Neural cell (in vitro differentiated cells): Measurements from ENCODE around the gene CXCL1. TPM values are rescaled to one million over a fixed set of nuclear protein-coding genes. Genes with fewer than 3 reads are reported as not detected.

ENCODE experiments used
- H2AFZ ChIP-seq: fragments of 200-600, 300-800 bp; sonication (generic), shearing (Covaris generic); 2 replicates; pipeline ENCODE4 v1.6.0; 2014; ENCODE audit warnings: low read depth, mild to moderate bottlenecking, antibody characterized with exemption, low read length, moderate library complexity
- H3F3A ChIP-seq: fragments of 200-600 bp; shearing (Covaris generic); 2 replicates; pipeline ENCODE4 v1.6.1; 2016; ENCODE audit warnings: mild to moderate bottlenecking, moderate library complexity, mixed read lengths, antibody characterized with exemption, low read length; ENCODE audit not compliant: insufficient read depth, poor library complexity, severe bottlenecking
- H3K27ac ChIP-seq: fragments of 200-600, 300-800 bp; sonication (generic), shearing (Covaris generic); 2 replicates; pipeline ENCODE4 v1.5.1; 2014; ENCODE audit warnings: mild to moderate bottlenecking, low read length, moderate library complexity
- H3K27me3 ChIP-seq: fragments of 300-800, 200-600 bp; sonication (generic), shearing (Covaris generic); 2 replicates; pipeline ENCODE4 v1.6.0; 2014; ENCODE audit warnings: mild to moderate bottlenecking, low read depth, low read length, moderate library complexity; ENCODE audit not compliant: insufficient read depth
- H3K36me3 ChIP-seq: fragments of 300-800, 200-600 bp; sonication (generic), shearing (Covaris generic); 2 replicates; pipeline ENCODE4 v1.5.1; 2014; ENCODE audit warnings: mild to moderate bottlenecking, antibody characterized with exemption, low read length, moderate library complexity; ENCODE audit not compliant: insufficient read depth
- H3K4me2 ChIP-seq: fragments of 300-800, 200-600 bp; sonication (generic), shearing (Covaris generic); 2 replicates; pipeline ENCODE4 v1.6.0; 2014; ENCODE audit warnings: mild to moderate bottlenecking, low read length
- H3K4me3 ChIP-seq: fragments of 300-800, 200-600 bp; sonication (generic), shearing (Covaris generic); 2 replicates; pipeline ENCODE4 v1.5.1; 2014; ENCODE audit warnings: mild to moderate bottlenecking, low read length, moderate library complexity
- H3K79me2 ChIP-seq: fragments of 200-600 bp; shearing (Covaris generic); replicated peaks from 2 replicates; pipeline ENCODE4 v1.6.0; 2014; ENCODE audit warnings: mild to moderate bottlenecking, low read length, moderate library complexity; ENCODE audit not compliant: insufficient read depth
- H3K9ac ChIP-seq: fragments of 300-800, 200-600 bp; sonication (generic), shearing (Covaris generic); 2 replicates; pipeline ENCODE4 v1.6.1; 2016; ENCODE audit warnings: mild to moderate bottlenecking, low read length, mixed read lengths
- H3K9me2 ChIP-seq: fragments of 200-600 bp; shearing (Covaris generic); 2 replicates; pipeline ENCODE4 v1.6.1; 2016; ENCODE audit warnings: mild to moderate bottlenecking, low read length, mixed read lengths; ENCODE audit not compliant: insufficient read depth
- H3K9me3 ChIP-seq: fragments of 200-600, 300-800 bp; sonication (generic), shearing (Covaris generic); 2 replicates; pipeline ENCODE4 v1.6.1; 2016; ENCODE audit warnings: mild to moderate bottlenecking, mixed run types, low read length, moderate library complexity, mixed read lengths
- H4K20me1 ChIP-seq: fragments of 200-600 bp; shearing (Covaris generic); 2 replicates; pipeline ENCODE4 v1.6.1; 2016; ENCODE audit warnings: mild to moderate bottlenecking, mixed run types; ENCODE audit not compliant: insufficient read depth
- EZH2 ChIP-seq: fragments of 200-600, 300-800 bp; shearing (Covaris generic), sonication (generic); IDR thresholded peaks from 2 replicates; pipeline ENCODE4 v1.6.1; 2014; ENCODE audit warnings: antibody characterized with exemption, low read length, borderline replicate concordance, mild to moderate bottlenecking; ENCODE audit not compliant: insufficient read depth, poor library complexity, severe bottlenecking
- POLR2AphosphoS5 ChIP-seq: IDR thresholded peaks from 2 replicates; pipeline ENCODE4 v1.6.1; 2012
- SMC3 ChIP-seq: fragments of 450-650 bp; conservative IDR thresholded peaks from 2 replicates; pipeline ENCODE4 v1.6.1; 2014; ENCODE audit warnings: antibody characterized with exemption, mild to moderate bottlenecking, moderate library complexity; ENCODE audit not compliant: poor library complexity
- TAF1 ChIP-seq: IDR thresholded peaks from 2 replicates; pipeline ENCODE4 v1.6.1; 2012; ENCODE audit warnings: low read depth
- polyA plus RNA-seq: library from polyadenylated mRNA; depleted of rRNA; stranded (reverse); fragments of >200 nt; gene quantifications from 2 replicates; pipeline ENCODE4 v1.2.3, GENCODE V29; 2014
- TF ChIP-seq, protein P1 (sequence below): fragments of 450-650 bp; IDR thresholded peaks from 2 replicates; pipeline ENCODE4 v1.5.1; 2014; ENCODE audit warnings: antibody characterized with exemption, mild to moderate bottlenecking, moderate library complexity; ENCODE audit not compliant: poor library complexity, severe bottlenecking
- TF ChIP-seq, protein P2 (sequence below): IDR thresholded peaks from 2 replicates; pipeline ENCODE4 v1.6.1; 2012; ENCODE audit warnings: borderline replicate concordance

CXCL1 gene
- polyA plus RNA-seq, 1 donor from 2014 or later = not detected

DNA sequence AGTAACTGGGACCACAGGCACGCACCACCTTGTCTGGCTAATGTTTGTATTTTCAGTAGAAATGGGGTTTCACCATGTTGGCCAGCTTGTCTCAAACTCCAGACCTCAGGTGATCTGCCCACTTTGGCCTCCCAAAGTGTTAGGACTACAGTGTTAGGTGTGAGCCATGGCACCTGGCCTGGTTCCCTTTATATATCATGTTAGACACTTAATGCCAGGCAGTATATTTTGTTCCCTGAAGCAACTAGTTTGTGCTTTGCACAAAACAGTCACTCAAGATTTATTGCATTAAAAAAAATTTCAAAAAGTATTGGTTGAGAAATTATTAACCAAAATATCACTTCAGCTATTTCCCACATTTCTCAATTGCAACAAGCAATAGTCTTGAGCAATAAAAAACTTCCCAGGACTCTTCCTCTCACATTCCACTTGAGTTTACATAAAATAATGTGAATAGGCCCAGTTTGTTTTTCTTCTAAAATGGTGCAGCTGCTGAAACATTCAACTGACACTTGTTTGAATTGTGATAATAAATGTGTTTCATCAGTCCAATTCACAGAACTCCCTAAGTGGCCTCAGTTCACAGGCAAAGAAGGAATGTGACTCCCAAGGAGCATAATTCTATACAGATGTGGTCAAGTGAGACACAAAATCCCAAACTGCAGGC is 22.7 kb downstream of the CXCL1 start:
- H3K9ac ChIP-seq = no peak overlapping the region
- no peak overlapping the region for H3K4me3 ChIP-seq
- no peaks in the 10 kb centered on the region for H3K9me2 ChIP-seq
- no peak overlapping the region for H2AFZ ChIP-seq
- H3F3A ChIP-seq = no peaks in the 10 kb centered on the region
- H3K27ac ChIP-seq = no peak overlapping the region
- H3K9me3 ChIP-seq = no peaks in the 10 kb centered on the region
- H3K4me2 ChIP-seq = no peak overlapping the region
- no peaks in the 10 kb centered on the region for H3K36me3 ChIP-seq
- no peaks in the 10 kb centered on the region for H3K79me2 ChIP-seq
- H3K27me3 ChIP-seq = no peaks in the 10 kb centered on the region
- H4K20me1 ChIP-seq = no peaks in the 10 kb centered on the region
- no peak for TF ChIP-seq EZH2

DNA sequence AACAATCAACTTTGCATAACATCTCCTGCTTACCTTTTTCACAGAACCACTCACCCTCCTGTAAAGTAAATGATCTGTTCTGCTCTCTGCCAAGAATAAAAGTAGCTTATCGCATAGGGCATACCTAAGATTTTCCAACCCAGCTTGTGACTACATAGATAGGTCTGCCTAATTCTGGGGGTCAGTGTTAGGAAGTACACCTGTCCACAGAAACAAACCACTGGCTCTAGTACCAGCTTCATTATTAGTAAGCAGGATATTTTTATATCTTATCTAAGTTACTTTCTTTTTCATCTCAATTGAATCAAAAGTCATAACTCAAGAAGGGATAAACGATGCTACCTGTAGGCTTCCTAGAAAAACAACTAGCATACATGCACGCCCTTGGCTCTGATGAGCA is 23.8 kb downstream of the CXCL1 start:
- H3K9me2 ChIP-seq = no peaks in the 10 kb centered on the region
- H4K20me1 ChIP-seq = no peaks in the 10 kb centered on the region
- no peak overlapping the region for H3K4me2 ChIP-seq
- no peaks in the 10 kb centered on the region for H3K36me3 ChIP-seq
- no peak overlapping the region for H3K4me3 ChIP-seq
- TF ChIP-seq, protein P1, sequence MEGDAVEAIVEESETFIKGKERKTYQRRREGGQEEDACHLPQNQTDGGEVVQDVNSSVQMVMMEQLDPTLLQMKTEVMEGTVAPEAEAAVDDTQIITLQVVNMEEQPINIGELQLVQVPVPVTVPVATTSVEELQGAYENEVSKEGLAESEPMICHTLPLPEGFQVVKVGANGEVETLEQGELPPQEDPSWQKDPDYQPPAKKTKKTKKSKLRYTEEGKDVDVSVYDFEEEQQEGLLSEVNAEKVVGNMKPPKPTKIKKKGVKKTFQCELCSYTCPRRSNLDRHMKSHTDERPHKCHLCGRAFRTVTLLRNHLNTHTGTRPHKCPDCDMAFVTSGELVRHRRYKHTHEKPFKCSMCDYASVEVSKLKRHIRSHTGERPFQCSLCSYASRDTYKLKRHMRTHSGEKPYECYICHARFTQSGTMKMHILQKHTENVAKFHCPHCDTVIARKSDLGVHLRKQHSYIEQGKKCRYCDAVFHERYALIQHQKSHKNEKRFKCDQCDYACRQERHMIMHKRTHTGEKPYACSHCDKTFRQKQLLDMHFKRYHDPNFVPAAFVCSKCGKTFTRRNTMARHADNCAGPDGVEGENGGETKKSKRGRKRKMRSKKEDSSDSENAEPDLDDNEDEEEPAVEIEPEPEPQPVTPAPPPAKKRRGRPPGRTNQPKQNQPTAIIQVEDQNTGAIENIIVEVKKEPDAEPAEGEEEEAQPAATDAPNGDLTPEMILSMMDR = no peak
- TF ChIP-seq POLR2AphosphoS5 (no peak), TAF1 (no peak), SMC3 (no peak)
- no peak overlapping the region for H2AFZ ChIP-seq
- H3K9ac ChIP-seq = no peak overlapping the region
- H3K27me3 ChIP-seq = no peaks in the 10 kb centered on the region
- no peaks in the 10 kb centered on the region for H3K9me3 ChIP-seq
- no peak overlapping the region for H3K27ac ChIP-seq
- H3F3A ChIP-seq = no peaks in the 10 kb centered on the region
- H3K79me2 ChIP-seq = no peaks in the 10 kb centered on the region

DNA sequence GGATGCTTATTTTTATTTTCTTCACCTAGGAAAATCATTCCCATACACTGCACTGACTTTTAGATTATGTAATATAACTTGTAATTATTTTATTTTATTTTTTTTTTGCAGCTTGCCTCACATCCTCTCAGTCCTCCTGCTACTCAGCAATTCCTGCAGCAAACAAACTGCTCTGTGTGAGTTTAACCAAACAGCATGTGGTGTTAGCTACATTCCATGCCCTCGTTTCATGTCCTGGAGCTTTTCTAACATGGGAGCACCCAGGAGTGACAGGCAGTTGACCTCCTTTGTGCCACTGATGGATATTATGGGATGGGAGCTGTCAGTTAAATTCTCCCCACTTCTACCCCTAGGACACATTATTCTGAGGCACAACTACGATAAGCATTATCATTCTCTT is 24.8 kb downstream of the CXCL1 start:
- no peak overlapping the region for H3K4me3 ChIP-seq
- no peaks in the 10 kb centered on the region for H3K79me2 ChIP-seq
- H3K9ac ChIP-seq = no peak overlapping the region
- no peaks in the 10 kb centered on the region for H3F3A ChIP-seq
- TF ChIP-seq, protein P2, sequence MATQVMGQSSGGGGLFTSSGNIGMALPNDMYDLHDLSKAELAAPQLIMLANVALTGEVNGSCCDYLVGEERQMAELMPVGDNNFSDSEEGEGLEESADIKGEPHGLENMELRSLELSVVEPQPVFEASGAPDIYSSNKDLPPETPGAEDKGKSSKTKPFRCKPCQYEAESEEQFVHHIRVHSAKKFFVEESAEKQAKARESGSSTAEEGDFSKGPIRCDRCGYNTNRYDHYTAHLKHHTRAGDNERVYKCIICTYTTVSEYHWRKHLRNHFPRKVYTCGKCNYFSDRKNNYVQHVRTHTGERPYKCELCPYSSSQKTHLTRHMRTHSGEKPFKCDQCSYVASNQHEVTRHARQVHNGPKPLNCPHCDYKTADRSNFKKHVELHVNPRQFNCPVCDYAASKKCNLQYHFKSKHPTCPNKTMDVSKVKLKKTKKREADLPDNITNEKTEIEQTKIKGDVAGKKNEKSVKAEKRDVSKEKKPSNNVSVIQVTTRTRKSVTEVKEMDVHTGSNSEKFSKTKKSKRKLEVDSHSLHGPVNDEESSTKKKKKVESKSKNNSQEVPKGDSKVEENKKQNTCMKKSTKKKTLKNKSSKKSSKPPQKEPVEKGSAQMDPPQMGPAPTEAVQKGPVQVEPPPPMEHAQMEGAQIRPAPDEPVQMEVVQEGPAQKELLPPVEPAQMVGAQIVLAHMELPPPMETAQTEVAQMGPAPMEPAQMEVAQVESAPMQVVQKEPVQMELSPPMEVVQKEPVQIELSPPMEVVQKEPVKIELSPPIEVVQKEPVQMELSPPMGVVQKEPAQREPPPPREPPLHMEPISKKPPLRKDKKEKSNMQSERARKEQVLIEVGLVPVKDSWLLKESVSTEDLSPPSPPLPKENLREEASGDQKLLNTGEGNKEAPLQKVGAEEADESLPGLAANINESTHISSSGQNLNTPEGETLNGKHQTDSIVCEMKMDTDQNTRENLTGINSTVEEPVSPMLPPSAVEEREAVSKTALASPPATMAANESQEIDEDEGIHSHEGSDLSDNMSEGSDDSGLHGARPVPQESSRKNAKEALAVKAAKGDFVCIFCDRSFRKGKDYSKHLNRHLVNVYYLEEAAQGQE = no peak
- no peaks in the 10 kb centered on the region for H3K36me3 ChIP-seq
- no peak overlapping the region for H3K4me2 ChIP-seq
- no peaks in the 10 kb centered on the region for H3K9me2 ChIP-seq
- H3K27me3 ChIP-seq = no peaks in the 10 kb centered on the region
- H3K27ac ChIP-seq = no peak overlapping the region
- H2AFZ ChIP-seq = no peak overlapping the region
- no peaks in the 10 kb centered on the region for H3K9me3 ChIP-seq
- no peaks in the 10 kb centered on the region for H4K20me1 ChIP-seq
